Central memory CD4-positive, alpha-beta T cell (primary cell): ENCODE data around the gene CREG2.

Source experiments
- DNase-seq: peaks from one replicate; pipeline ENCODE4 v3.0.0; 2022

The CREG2 gene

DNA sequence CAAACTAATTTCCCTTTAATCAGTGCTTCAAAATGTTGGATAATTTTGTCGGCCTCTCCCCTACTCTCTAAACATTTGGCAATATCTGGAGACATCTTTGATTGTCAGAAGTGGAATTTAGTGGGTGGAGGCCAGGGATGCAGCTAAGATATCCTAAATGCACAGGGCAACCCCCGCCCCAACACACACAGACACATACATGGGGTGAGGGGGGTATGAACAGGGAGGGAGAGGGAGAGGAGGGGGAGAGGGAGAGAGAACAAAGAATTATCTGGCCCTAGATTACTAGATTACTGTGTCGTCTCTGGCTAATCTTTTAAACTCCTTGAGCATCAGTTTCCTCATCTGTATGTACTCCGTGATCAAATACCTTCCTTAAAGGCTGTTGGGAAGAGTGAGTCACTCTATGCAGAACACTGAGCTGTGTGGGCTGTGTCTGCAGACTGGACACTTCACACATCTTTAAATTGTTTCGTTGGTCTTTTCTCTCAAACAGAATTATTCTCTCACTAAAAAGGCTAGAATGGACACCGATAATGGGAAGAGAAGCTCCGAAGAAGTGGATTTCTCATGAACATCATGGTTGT is 81.7 kb downstream of the CREG2 start:
- no peak for DNase-seq

DNA sequence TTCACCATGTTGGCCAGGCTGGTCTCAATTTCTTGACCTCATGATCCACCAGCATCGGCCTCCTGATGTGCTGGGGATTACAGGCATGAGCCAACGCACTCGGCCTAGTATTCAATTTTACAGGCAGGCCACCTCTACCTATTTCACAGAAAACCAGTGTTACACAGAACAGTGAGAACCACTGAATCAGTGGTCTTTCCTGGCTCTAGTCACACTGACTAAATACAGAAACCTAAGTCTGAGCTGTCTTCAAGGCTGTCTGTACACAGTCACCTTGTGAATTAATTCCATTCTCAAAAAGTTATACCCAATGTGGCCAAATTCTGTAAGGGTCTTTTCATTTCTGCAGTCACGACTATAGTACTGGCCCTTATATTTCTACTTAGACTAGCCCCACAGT is 82.3 kb downstream of the CREG2 start:
- DNase-seq, result no peak

DNA sequence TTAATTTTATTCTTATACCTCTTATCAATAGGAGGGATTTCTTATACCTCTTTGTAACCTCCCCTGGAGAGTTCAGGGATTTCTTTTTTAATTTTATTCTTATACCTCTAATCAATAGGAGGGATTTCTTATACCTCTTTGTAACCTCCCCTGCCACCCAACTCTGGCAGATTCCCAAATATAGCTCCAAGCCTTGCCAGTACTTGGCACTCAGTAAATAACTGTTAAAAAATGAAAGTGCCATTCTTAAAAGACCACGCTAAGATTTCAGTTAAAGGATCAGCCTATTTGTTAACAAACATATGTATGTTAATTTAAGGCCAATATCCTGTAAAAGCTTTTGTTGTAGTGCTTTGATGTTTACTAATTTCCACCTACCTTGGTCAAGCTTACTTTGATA is 83.6 kb downstream of the CREG2 start:
- no peak for DNase-seq

DNA sequence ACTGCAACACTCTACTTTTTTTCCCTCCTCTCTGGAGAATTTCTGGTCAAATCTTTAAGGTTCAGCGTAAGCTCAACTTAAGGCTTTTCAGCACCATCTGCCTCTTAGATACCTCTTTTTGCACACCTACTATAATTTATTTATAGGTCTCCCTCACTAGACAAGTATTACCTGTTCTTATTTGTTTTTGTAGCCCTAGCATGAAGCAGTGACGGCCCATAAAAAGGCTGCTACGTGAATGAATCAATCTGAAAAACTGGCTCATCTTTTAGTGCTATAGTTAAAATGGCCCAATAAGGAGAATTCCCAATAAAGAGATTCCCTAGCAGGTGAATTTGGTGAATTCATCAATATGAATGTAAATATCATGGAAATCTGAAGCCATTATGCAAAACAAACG is 85.3 kb downstream of the CREG2 start:
- no peak for DNase-seq

DNA sequence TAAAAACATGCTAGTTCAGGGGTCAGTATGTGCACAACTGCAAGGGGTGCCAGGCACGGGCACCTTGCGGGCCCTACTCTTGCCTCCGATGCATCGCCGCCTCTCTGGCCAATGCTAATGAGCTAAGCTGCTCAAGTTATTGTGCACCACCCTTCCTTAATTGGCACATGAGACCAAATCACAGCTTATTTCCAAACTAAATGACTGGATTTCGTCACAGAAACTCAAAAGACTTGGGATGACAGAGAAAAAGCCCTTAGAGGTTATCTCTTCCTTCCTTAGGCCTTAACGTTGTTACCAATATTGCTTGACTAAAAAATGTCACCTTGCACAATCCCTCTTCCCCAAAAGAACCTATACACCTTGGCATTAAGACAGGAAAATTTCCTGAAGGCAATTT is 86.5 kb downstream of the CREG2 start:
- DNase-seq, result no peak

DNA sequence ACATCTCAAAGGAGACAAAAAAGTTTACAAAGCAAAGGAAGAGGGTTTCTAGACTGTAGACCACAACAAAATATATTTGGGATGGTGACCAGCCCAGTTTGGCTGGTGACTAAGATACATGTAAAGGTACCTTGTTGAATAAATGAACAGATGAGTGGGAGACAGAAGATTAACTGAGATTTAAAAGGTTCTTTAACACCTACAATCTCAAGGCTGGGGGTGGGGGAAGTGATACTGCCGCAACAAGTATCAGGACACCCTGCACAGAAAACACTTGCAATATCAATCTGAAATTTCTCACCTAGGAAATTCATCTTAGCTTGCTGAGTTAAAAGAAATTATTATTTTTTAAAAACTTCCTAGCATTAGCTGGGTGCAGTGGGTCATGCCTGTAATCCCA is 87.1 kb downstream of the CREG2 start:
- no peak for DNase-seq

DNA sequence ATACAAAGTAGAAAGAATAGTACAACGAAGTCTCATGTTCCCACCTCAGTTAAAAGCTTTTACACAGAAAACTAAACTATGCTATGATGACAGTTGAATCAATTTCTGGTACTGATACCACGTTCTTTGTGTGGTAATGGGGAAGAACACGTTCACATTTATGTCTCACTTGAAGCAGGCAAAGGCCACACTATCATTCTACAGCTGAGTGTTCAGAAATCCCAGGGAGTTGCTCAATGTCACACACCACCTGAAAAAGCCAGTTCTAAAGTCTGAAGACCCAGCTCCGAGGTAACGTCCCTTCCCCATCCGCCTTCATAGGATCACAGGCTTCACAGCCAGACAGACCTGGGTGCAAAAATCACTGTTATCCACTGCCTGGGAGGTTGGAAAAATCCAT is 87.7 kb downstream of the CREG2 start:
- DNase-seq, result no peak

DNA sequence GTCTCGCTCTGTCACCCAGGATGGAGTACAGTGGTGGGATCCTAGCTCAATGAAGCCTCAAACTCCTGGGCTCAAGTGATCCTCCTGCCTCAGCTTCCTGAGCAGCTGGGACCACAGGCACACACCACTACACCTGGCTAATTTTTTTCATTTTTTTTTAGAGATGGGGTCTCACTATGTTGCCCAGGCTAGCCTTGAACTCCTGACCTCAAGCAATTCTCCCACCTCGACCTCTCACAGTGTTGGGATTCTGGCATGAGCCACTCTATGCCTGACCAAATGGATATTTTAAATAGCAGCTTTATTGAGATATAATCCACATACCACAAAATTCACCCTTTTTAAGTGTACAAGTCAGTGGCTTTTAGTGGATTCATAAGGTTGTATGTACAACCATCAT is 89.9 kb downstream of the CREG2 start:
- no peak for DNase-seq

DNA sequence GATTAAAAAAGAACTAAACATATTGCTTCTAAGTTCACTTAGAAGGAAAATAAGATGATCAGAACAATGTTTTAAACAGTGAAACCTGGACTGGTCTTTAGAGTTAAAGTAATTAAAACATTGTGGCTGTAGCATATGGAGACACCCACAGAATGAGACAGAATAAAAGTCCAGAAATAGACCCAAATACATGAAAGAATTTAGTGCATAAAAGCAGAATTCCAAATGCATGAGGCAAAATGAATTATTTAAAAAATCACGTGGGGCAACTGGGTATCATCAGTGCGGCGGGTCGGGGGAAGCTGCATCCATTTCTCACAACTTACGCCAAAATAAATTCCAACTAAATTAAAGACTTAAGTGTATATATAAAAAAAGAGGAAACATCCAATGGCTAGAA is 90.9 kb downstream of the CREG2 start:
- DNase-seq, result no peak

DNA sequence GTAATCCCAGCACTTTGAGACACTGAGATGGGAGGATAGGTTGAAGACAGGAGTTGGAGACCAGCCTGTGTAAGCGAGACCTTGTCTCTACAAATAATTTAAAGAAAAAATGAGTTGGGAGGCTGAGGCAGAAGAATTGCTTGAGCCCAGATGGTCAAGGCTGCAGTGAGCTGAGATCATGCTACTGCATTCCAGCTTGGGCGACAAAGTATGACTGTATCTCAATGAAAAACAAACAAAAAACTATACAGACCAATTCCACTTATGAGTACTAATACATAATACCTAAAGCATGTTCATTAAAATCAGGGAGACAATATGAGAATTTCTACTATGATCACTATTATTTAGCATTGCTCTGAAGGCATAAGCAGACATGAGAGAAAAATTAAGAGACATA is 91.4 kb downstream of the CREG2 start:
- DNase-seq, result no peak
